HG02623 (cell line): ENCODE results near the gene ELOVL6.
"Not testable (repeated sequence)": the region's sequence is repeated elsewhere in the genome, so short reads cannot be mapped to it uniquely, and the experiment has no call there.

Source experiments
- ATAC-seq: cut with Tn5 transposase; IDR thresholded peaks from one replicate; pipeline ENCODE4 v1.9.1; 2021; ENCODE audit warnings: moderate library complexity; ENCODE audit not compliant: unreplicated experiment

ELOVL6 gene

DNA sequence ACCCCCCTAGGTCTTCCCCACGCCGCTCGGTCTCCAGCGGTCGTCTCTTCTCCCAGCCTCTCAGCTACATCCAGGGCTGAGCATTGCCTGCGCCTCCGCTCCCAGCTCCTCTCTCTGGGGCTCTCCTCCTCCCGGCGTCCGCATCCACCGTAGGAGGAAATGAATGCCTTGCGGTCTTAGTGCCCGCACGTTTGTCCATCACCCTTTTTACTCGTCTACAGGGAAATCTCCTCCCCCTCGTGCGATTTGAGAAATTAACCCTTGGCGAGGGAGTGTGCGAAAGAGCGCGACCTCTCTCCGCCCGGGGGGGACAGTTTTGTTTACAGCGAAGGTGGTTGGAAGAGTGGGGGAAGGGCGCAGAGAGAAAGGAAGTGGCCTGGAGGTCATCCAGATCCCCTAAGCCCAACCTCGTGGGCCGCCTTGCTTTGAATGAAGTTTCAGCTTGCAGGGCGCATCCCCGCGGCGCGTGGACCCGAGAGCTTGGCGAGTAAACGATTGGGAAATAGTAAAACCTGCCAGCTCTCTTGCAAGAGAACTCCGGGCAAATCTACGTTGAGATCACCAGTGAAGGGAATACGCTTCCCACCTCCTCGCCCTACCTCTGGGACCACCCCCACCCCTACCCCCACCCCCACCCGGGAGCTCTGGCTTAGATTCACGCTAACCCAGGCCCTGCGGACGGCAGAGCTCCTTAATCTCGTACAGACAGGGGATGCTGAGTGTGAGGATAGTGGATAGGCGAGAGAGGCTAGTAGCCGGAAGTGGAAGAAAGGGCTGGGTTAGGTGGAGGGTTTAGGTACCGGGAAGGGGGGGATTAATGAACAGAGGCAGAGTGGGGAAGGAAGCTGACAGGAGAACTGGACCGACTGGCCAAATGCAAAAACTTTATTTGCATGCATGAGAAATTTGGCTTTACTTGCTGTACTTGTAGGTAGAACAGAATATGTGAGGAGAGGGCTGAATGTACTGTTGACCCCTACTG lies at the start of gene ELOVL6:
ELOVL6 (minus strand) TSS at position 181 of the 982 bp plus-strand sequence. CDS start 280 bp downstream, outside the sequence.
- ATAC-seq = no peak

GRCh38 chr4:110248100-110248499 lies 49.7 kb upstream of the ELOVL6 start:
- ATAC-seq = no peak

DNA sequence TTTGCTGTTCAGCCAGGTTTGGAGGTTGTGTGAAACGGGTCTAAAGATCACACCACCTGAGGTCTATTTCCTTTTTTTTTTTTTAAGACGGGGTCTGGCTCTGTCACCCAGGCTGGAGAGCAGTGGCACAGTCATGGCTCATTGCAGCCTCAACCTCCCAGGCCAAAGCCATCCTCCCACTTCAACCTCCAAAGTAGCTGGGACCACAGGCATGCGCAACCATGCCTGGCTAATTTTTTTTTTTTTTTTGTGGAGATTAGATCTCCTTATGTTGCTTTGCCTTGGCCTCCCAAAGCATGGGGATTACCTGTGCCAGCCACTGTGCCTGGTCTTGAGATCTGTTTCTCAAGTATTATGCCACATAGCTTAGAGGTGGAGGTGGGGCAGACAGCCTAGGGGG lies 49.2 kb upstream of the ELOVL6 start:
- ATAC-seq = no peak

DNA sequence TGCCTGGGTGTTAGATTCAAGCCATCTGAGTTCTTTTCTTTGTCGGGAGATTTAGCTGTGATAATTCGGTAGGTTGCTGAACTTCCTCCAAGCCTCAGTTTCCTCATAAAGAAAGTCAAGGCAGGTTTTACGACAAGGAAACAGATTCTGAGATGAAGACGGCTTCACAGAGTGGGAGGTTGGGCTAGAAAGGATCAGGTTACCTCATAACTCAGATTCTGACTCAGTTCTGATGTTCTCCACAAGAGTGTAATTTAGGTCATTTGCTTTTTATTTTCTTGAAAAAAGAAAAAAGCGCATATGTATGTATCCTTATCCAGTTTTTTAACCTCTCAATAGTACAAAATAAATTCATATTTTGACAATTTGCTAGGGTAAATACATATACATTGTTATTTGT lies 47.2 kb upstream of the ELOVL6 start:
- ATAC-seq = no peak

DNA sequence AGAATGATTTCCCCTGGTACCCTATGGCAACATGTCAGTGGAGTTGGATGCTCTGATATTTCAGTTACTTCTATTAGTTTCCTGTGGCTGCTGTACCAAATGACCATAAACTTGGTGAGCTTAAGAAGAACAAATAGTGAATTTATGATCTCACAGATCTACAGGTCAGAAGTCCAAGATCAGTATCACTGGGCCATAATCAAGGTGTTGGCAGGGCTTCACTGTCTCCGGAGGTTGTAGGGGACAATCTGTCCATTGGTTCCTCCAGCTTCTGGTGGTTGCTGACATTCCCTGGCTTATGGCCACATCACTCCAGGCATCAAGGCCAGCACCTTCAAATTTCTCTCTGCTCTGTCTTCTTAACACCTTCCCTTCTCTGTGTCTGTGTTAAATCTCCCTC lies 37.9 kb upstream of the ELOVL6 start:
- ATAC-seq = no peak

- ATAC-seq = not testable (repeated sequence)
Observed at GRCh38 chr4:110233581-110233980, 35.2 kb upstream of the ELOVL6 start.

GRCh38 chr4:110231869-110232268 lies 33.5 kb upstream of the ELOVL6 start:
- ATAC-seq = no peak

- no peak for ATAC-seq
Observed at GRCh38 chr4:110229266-110229665, 30.9 kb upstream of the ELOVL6 start.

DNA sequence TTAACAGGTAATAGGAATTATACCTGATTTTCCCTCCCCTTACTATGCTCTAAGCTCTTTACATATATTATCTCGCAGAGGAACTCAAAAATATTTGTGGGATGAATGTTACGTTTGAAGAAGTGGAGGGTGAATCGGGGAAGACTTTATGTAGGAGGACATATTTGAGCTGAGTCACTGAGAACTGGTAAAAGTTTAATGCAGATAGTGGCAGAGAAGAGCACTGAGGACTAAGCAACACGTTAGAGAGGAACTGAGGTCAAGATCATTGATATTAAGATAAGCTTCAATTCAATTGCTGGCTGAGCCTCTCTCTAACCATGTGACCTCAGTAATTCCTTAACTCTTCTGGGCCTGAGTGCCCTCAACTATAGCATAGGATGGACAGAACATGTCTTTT lies 26.4 kb upstream of the ELOVL6 start:
- ATAC-seq = no peak

- ATAC-seq = no peak
Observed at GRCh38 chr4:110224142-110224541, 25.7 kb upstream of the ELOVL6 start.

- ATAC-seq = not testable (repeated sequence)
Observed at GRCh38 chr4:110218935-110219334, 20.5 kb upstream of the ELOVL6 start.

GRCh38 chr4:110217181-110217580 lies 18.8 kb upstream of the ELOVL6 start:
- ATAC-seq = not testable (repeated sequence)

- no peak for ATAC-seq
Observed at GRCh38 chr4:110216129-110216528, 17.7 kb upstream of the ELOVL6 start.

- no peak for ATAC-seq
Observed at GRCh38 chr4:110211770-110212061, 13.3 kb upstream of the ELOVL6 start.

DNA sequence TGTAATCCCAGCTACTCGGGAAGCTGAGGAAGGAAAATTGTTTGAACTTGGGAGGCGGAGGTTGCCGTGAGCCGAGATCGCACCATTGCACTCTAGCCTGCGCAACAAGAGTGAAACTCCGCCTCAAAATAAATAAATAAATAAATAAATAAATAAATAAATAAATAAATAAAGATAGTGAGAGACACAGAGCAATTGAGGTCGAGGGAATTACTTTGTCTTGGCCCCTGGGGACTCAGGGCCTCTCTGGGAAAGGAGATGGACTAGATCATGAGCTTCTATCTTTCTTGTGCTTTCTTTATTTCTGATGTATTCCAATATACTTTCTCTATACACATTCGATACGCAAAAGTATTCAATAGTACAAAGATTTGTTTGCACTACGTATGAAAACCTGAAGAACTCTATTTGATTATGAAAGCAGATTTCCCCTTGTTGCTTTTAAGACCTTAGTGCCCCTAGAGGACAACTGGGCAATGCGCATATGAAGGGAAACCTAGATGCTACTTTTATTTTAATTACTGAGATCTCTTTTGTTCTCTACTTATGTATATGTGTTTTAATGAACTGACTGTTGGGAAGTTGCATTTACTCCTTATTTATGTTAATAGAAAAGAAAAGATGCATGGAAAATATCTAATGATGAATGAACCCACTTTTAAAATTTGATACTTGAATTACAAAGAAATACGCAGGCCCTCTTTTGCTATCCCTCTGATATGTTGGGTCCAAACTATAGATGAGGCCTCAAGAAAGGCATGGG lies 12.8 kb upstream of the ELOVL6 start:
- ATAC-seq = peak; percentile 91

DNA sequence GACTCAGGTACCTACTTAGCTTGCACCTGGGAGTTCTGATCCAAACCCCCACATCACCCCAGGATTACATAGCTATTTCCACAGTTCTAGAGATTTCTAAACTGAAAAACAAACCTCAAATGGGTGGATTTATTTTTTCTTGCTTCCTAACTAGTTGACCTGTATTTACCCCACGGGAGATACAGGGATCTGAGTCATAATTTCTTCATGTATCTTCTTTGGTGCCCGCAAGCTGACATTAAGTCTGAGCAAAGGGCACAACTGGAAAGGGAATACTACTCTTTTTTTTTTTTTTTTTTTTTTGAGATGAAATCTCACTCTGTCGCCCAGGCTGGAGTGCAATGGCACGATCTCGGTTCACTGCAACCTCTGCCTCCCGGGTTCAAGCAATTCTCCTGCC lies 10.0 kb upstream of the ELOVL6 start:
- no peak for ATAC-seq

DNA sequence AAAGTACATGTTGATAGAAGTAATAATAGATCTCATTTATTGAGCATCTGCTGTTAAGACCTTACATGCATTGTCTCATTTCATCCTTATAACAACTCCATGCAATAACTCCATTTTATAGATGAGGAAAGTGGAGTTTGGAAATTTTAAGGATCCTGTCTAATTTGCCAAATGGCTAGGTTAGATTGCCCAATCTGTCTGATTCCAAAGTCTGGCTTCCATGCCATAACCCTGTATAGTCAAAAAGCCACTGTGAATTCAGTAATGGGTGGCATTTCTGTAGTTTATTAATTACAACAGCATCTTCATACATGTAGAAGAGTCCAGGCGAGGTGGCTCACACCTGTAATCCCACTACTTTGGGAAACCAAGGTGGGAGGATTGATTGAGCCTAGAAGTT lies 8.8 kb upstream of the ELOVL6 start:
- no peak for ATAC-seq

GRCh38 chr4:110202024-110202423 lies 3.6 kb upstream of the ELOVL6 start:
- no peak for ATAC-seq

DNA sequence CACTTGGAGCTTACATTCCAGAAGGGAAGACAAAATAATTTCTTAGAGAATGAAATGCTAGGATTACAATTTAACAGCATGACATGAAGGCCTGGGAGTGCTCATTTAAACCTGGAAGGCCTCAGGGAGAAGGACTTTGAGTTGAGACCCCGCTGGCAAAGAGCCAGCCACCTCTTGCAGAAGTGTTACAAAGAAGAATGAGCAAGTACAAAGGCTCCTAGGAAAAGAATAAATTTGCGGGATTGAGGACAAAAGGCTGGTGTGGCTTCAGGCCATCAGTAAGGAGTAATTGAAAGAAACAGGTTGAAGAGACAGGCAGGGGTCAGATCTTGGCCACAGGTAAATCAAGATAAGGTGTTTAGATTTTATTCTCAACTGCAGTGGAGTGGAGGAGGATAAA lies 3.1 kb upstream of the ELOVL6 start:
- ATAC-seq = no peak

DNA sequence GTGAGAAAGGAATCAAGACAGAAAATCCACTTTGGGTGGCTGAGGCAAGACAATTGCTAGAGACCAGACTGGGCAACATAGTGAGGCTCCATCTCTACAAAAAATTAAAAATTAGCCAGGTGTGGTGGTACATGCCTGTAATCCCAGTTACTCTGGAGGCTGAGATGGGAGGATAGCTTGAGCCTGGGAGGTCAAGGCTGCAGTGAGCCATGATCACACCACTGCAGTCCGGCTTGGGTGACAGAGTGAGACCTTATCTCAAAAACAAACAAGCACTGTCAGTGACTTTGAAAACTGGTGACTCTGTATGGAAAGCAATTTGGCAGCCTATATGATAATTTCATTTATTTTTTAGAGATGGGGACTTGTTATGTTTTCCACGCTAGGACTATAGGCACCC lies 2.3 kb upstream of the ELOVL6 start:
- ATAC-seq = no peak

- ATAC-seq = no peak
Observed at GRCh38 chr4:110198049-110198434, 373 bp downstream of the ELOVL6 start.

- ATAC-seq = peak; percentile 2
Observed at GRCh38 chr4:110197529-110198042, 829 bp downstream of the ELOVL6 start.
